ENCODE results near the gene BRWD1.
"Not testable (repeated sequence)": the region's sequence is repeated elsewhere in the genome, so short reads cannot be mapped to it uniquely, and the experiment has no call there.

Gene BRWD1

DNA sequence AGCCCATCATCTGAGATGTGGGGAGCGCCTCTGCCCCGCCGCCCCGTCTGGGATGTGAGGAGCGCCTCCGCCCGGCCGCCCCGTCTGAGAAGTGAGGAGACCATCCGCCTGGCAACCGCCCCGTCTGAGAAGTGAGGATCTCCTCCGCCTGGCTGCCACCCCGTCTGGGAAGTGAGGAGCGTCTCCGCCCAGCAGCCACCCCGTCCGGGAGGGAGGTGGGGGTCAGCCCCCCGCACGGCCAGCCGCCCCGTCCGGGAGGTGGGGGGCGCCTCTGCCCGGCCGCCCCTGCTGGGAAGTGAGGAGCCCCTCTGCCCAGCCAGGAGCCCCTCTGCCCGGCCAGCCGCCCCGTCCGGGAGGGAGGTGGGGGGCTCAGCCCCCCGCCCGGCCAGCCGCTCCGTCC lies 156.2 kb downstream of the BRWD1 start:
- not testable (repeated sequence) for H3K9me3 ChIP-seq (ENCODE audit: low read length); H3K4me1 ChIP-seq (ENCODE audit: insufficient read depth, low read length); H3K36me3 ChIP-seq (ENCODE audit: insufficient read depth, low read length); H3K4me3 ChIP-seq (ENCODE audit: low read length); H3K27me3 ChIP-seq (ENCODE audit: insufficient read depth, low read length); H2AFZ ChIP-seq (ENCODE audit: low read depth, low read length)

DNA sequence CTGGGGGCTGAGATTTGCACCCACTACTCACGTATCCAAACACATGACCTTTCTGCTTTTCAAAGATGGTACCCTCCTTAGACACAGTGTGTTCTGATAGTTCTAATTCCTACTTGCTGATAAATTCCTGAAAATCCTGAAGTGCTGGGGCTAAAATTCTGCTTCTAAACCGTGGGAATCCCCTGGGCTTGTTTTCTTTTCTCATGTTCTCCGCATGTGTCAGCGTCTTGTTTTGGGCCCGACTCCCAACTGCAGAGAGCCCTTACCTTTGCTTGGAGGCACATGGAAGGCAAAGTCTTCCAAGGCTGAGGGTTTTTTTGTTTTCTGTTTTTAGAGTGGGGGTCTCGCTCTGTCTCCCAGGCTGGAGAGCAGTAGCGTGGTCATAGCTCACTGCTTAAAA lies 157.4 kb downstream of the BRWD1 start:
- Histone ChIP-seq H3K27me3 (ENCODE audit: insufficient read depth, low read length) (no peaks in the 10 kb centered on the region), H3K4me1 (ENCODE audit: insufficient read depth, low read length) (no peaks in the 10 kb centered on the region), H3K4me3 (ENCODE audit: low read length) (no peak overlapping the region), H2AFZ (ENCODE audit: low read depth, low read length) (no peak overlapping the region), H3K36me3 (ENCODE audit: insufficient read depth, low read length) (no peaks in the 10 kb centered on the region), H3K9me3 (ENCODE audit: low read length) (no peaks in the 10 kb centered on the region)

DNA sequence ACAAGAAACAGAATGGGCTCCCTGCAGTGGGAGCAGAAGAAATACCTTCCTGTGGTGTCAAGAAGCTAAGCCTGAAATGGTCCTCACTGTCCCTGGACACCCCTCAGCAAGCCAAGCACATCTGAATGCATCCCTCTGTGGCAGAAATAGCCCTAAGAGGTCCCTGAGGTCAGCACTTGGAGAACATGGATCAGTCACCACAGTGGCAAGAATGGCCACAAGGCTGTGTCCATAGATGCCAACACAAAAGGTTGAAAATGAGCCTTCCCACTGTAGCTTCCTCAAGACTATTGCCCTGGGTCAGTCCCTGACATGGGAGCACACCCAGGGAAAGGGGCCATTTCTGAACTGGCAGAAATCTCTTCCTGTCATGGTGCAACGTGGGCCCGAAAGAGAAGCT lies 157.9 kb downstream of the BRWD1 start:
- H3K36me3 ChIP-seq (ENCODE audit: insufficient read depth, low read length) = no peaks in the 10 kb centered on the region
- no peak overlapping the region for H2AFZ ChIP-seq (ENCODE audit: low read depth, low read length)
- no peak overlapping the region for H3K4me3 ChIP-seq (ENCODE audit: low read length)
- no peaks in the 10 kb centered on the region for H3K4me1 ChIP-seq (ENCODE audit: insufficient read depth, low read length)
- H3K9me3 ChIP-seq (ENCODE audit: low read length) = no peaks in the 10 kb centered on the region
- H3K27me3 ChIP-seq (ENCODE audit: insufficient read depth, low read length) = no peaks in the 10 kb centered on the region

DNA sequence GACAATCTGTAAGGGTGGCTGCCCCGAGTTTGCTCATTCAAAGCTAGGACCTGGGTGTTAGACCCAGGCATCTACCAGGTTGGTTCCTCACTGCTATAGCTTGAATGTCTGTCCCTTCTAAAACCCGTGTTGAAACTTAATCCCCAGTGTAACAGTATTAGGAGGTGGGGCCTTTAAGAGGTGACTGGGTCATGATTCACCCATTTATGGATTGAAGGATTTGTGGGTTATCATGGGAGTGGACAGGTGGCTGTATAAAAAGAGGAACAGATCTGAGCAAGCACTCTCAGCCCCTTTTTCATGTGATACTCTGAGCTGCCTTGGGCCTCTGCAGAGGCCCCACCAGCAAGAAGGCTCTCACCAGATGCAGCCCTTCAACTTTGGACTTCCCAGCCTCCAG lies 159.6 kb downstream of the BRWD1 start:
- H3K9me3 ChIP-seq (ENCODE audit: low read length) = no peaks in the 10 kb centered on the region
- no peak overlapping the region for H3K4me3 ChIP-seq (ENCODE audit: low read length)
- H3K27me3 ChIP-seq (ENCODE audit: insufficient read depth, low read length) = no peaks in the 10 kb centered on the region
- no peaks in the 10 kb centered on the region for H3K4me1 ChIP-seq (ENCODE audit: insufficient read depth, low read length)
- H2AFZ ChIP-seq (ENCODE audit: low read depth, low read length) = no peak overlapping the region
- no peaks in the 10 kb centered on the region for H3K36me3 ChIP-seq (ENCODE audit: insufficient read depth, low read length)

DNA sequence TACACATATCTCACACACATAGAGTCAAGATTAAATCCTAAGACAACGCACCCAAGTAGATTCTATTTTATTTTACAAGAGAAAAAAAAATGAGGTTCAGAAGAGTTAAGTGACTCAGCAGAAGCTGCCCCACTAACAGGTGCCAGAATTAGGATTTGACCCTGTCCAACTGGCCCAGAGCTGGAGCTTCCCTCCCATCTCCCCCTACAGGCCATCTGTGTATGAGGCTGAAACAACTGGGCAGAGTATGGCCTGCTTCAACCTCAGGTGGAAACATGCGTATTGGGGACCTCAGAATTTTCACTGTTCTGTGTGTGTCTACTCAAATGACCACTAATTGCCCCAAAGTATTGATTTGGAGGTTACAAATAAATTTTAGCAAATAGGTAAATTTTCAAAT lies 160.1 kb downstream of the BRWD1 start:
- Histone ChIP-seq H3K4me1 (ENCODE audit: insufficient read depth, low read length) (no peaks in the 10 kb centered on the region), H3K9me3 (ENCODE audit: low read length) (no peaks in the 10 kb centered on the region), H3K4me3 (ENCODE audit: low read length) (no peak overlapping the region), H2AFZ (ENCODE audit: low read depth, low read length) (no peak overlapping the region), H3K27me3 (ENCODE audit: insufficient read depth, low read length) (no peaks in the 10 kb centered on the region), H3K36me3 (ENCODE audit: insufficient read depth, low read length) (no peaks in the 10 kb centered on the region)

DNA sequence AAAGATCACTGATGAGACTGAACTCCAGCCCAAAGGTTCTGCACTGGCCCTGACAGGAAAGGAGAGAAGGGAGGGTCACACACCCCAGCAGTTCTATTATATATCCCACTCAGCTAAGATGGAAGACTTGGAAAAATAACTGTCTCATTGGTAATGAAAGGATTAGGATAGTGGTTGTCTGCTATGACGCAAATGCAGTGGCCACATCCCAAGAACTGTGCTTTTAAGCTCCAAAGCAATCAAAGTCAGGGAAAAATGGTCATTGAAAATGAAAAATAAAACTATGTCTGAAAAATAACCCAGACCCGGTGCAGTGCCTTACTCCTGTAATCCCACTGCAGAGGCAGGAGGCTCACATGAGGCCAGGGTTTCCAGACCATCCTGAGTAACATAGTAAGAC lies 161.2 kb downstream of the BRWD1 start:
- Histone ChIP-seq H3K4me1 (ENCODE audit: insufficient read depth, low read length) (no peaks in the 10 kb centered on the region), H3K9me3 (ENCODE audit: low read length) (no peaks in the 10 kb centered on the region), H3K36me3 (ENCODE audit: insufficient read depth, low read length) (no peaks in the 10 kb centered on the region), H3K27me3 (ENCODE audit: insufficient read depth, low read length) (no peaks in the 10 kb centered on the region), H3K4me3 (ENCODE audit: low read length) (no peak overlapping the region), H2AFZ (ENCODE audit: low read depth, low read length) (no peak overlapping the region)

DNA sequence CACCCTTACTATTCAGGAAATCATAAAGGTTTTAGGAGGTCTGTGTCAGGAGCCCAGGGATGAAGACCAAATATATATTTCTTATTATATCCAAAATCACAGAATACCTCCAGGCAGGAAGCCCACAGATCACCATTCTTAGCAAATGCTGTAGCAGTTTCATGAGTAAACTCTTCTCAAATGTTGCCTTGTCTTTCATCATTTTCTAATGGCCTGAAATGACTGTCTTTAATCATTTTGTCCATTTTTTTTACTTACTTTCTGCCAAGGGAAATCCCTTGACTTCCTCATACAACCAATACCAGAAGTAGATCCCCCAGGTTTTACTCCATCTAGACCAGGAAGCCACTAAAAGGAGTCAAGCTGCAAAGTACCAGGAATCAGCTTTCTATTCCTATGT lies 162.6 kb downstream of the BRWD1 start:
- H3K27me3 ChIP-seq (ENCODE audit: insufficient read depth, low read length) = no peaks in the 10 kb centered on the region
- no peaks in the 10 kb centered on the region for H3K9me3 ChIP-seq (ENCODE audit: low read length)
- H3K4me1 ChIP-seq (ENCODE audit: insufficient read depth, low read length) = no peaks in the 10 kb centered on the region
- H3K36me3 ChIP-seq (ENCODE audit: insufficient read depth, low read length) = no peaks in the 10 kb centered on the region
- H2AFZ ChIP-seq (ENCODE audit: low read depth, low read length) = no peak overlapping the region
- no peak overlapping the region for H3K4me3 ChIP-seq (ENCODE audit: low read length)

DNA sequence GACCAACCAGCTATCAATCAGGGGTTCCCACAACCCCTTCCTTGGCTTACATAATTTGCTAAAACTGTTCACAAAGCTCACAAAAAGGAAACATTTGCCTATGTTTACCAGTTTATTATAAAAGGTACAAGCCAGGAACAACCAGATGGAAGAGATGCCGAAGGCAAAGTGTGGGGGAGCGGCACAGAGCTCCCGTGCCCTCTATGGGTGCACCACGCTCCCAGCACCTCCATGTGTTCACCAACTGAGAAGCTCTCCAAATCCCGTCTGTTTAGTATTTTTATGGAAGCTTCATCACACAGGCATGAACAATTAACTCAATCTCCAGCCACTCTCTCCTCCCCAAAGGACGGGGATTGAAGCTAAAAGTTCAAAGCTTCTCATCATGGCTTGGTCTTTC lies 163.1 kb downstream of the BRWD1 start:
- Histone ChIP-seq H3K4me1 (ENCODE audit: insufficient read depth, low read length) (no peaks in the 10 kb centered on the region), H3K4me3 (ENCODE audit: low read length) (no peak overlapping the region)

DNA sequence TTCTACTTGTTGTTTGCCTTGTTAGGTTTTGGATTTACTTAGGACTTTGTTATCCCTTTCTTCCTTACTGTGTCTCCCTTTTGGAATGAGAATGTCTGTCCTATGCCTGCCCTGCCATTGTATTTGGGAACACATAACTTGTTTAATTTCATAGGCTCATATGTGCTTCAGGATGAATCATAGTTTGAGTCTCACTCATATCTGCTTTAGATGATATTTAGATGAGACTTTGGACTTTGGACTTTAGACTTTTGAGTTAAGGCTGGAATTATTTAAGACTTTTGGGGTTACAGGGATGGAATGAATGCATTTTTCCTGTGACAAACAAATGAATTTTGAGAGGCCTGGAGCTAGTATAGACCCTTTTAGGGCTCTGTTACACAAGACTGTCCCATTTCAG lies 163.6 kb downstream of the BRWD1 start:
- no peaks in the 10 kb centered on the region for H3K27me3 ChIP-seq (ENCODE audit: insufficient read depth, low read length)
- no peaks in the 10 kb centered on the region for H3K4me1 ChIP-seq (ENCODE audit: insufficient read depth, low read length)
- H3K36me3 ChIP-seq (ENCODE audit: insufficient read depth, low read length) = no peaks in the 10 kb centered on the region
- no peaks in the 10 kb centered on the region for H3K9me3 ChIP-seq (ENCODE audit: low read length)
- H2AFZ ChIP-seq (ENCODE audit: low read depth, low read length) = no peak overlapping the region
- H3K4me3 ChIP-seq (ENCODE audit: low read length) = no peak overlapping the region

More for the DNA sequence above, 163.1 kb downstream of the BRWD1 start:
- H3K36me3 ChIP-seq (ENCODE audit: insufficient read depth, low read length) = no peaks in the 10 kb centered on the region
- H2AFZ ChIP-seq (ENCODE audit: low read depth, low read length) = no peak overlapping the region
- H3K27me3 ChIP-seq (ENCODE audit: insufficient read depth, low read length) = no peaks in the 10 kb centered on the region
- H3K9me3 ChIP-seq (ENCODE audit: low read length) = no peaks in the 10 kb centered on the region

DNA sequence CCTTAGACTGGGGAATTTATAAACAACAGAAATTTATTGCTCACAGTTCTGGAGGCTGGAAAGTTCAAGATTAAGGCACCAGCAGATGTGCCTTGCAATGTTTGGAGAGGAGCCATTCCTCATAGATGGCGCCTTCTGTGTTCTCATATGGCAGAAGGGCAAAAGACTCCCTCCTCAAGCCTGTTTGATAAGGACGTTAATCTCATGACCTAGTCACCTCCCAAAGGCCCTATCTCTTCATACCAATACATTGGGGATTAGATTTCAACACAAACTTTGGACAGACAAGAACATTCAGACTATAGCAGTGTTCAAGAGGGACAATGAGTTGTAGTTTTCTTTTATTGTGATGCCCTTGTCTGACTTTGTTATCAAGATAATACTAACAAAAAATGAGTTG lies 164.5 kb downstream of the BRWD1 start:
- Histone ChIP-seq H2AFZ (ENCODE audit: low read depth, low read length) (no peak overlapping the region), H3K4me1 (ENCODE audit: insufficient read depth, low read length) (no peaks in the 10 kb centered on the region), H3K4me3 (ENCODE audit: low read length) (no peak overlapping the region), H3K36me3 (ENCODE audit: insufficient read depth, low read length) (no peaks in the 10 kb centered on the region), H3K9me3 (ENCODE audit: low read length) (peaks cover 2% of the 10 kb centered on the region), H3K27me3 (ENCODE audit: insufficient read depth, low read length) (no peaks in the 10 kb centered on the region)

DNA sequence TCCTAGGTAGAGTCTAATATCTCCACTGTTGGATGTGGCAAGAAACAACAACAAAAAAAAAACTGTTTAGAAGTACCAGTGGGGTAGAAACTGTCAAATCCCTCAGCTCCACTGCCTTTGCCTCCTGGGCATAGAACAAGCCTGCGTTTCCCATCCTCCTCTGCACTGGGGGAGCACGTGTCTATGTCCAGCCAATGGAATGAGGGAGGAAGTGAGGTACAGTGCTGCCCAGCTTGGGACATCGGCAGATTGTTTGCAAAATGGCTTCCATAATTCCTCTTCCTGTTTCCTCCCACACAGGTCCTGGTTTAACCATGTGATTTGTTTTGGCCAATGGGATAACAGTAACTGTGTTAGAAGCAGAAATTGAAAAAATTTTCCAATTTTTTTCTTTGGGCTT lies 169.2 kb downstream of the BRWD1 start:
- H3K36me3 ChIP-seq (ENCODE audit: insufficient read depth, low read length) = no peaks in the 10 kb centered on the region
- H3K4me3 ChIP-seq (ENCODE audit: low read length) = no peak overlapping the region
- H3K9me3 ChIP-seq (ENCODE audit: low read length) = peaks cover 2% of the 10 kb centered on the region
- peaks cover 3% of the 10 kb centered on the region for H3K27me3 ChIP-seq (ENCODE audit: insufficient read depth, low read length)
- peak overlapping the region; percentile 13 for H2AFZ ChIP-seq (ENCODE audit: low read depth, low read length)
- H3K4me1 ChIP-seq (ENCODE audit: insufficient read depth, low read length) = no peaks in the 10 kb centered on the region

DNA sequence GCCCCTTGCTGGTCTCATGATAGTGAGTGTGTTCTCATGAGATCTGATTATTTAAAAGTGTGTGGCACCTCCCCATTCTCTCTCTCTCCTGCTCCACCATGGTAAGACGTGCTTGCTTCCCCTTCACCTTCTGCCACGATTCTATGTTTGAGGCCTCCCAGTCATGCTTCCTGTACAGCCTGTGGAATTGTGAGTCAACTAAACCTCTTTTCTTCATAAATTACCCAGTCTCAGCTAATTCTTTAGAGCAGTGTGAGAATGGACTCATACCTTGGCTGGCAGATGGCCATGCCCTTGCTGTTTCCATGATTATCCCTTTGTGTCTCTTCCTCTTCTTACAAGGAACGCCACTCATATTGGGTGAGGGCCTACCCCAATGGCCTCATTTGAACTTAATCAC lies 170.5 kb downstream of the BRWD1 start:
- H3K4me3 ChIP-seq (ENCODE audit: low read length) = no peak overlapping the region
- no peaks in the 10 kb centered on the region for H3K36me3 ChIP-seq (ENCODE audit: insufficient read depth, low read length)
- peaks cover 2% of the 10 kb centered on the region for H3K9me3 ChIP-seq (ENCODE audit: low read length)
- H2AFZ ChIP-seq (ENCODE audit: low read depth, low read length) = no peak overlapping the region
- H3K27me3 ChIP-seq (ENCODE audit: insufficient read depth, low read length) = peaks cover 3% of the 10 kb centered on the region
- no peaks in the 10 kb centered on the region for H3K4me1 ChIP-seq (ENCODE audit: insufficient read depth, low read length)

DNA sequence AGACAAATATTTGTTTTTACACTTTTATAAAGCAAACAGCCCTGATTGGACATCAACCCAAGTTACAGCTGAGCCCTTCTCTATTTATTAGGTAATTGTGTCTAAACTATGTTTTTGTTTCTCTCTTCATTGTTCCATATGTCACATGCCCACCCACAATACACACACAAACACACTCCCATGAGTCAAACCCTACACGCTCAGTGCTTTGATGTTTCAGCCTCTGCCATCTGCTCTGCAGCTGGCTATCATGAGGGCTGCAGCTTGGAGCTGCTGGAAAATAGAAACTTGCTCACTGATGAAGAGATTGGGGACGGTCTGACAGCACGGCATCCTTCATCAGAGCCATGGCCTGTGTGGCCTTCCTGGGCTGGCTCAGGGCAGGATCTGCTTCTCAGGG lies 171.9 kb downstream of the BRWD1 start:
- Histone ChIP-seq H3K9me3 (ENCODE audit: low read length) (peaks cover 2% of the 10 kb centered on the region), H2AFZ (ENCODE audit: low read depth, low read length) (no peak overlapping the region), H3K27me3 (ENCODE audit: insufficient read depth, low read length) (peaks cover 3% of the 10 kb centered on the region), H3K4me3 (ENCODE audit: low read length) (no peak overlapping the region), H3K4me1 (ENCODE audit: insufficient read depth, low read length) (peaks cover 5% of the 10 kb centered on the region), H3K36me3 (ENCODE audit: insufficient read depth, low read length) (no peaks in the 10 kb centered on the region)

DNA sequence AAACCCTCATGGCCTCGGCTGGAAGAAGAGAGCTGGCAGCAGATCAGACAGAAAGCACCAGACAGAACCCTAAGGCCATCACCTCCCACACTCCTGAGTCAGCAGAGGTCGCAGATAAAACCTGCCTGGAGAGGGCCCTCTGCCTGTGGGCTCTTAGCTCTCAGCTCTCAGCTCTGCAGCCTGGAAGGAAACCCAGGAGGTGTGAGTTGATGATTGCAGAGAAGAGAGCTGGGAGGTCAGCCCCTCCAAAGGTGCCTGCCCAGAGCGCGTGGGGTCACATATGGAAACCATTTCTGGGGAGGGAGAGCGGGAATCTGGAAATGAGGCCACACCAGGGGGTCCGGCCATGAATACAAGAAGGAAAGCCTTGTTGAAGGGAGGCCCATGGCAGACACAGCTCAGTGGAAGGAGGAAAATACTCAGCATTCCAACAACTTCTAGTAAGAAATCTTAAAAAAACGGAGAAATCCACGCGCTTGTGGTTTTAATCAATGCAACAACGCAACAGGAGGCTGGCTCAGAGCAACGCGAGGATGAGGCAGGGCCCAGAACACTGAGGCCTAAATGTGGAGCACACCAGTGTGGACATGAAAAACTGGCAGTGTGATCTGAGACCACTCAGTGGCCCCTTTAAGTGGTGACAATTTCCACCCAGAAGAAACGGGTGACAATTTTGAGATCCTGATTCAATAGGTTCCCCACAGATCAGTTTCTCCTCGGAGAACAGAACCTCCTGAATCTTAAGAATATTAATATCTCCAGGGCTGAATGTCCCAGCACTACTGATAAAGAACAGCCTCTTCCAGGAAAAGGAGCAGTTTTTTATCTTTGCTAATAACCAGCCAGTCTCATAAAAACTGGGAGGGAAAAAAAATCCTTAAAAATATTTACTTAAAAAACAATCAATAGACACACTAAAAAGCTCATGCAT lies 175.9 kb downstream of the BRWD1 start:
- Histone ChIP-seq H3K27me3 (ENCODE audit: insufficient read depth, low read length) (peaks cover 3% of the 10 kb centered on the region), H3K36me3 (ENCODE audit: insufficient read depth, low read length) (no peaks in the 10 kb centered on the region), H3K9me3 (ENCODE audit: low read length) (no peaks in the 10 kb centered on the region), H3K4me3 (ENCODE audit: low read length) (no peak overlapping the region), H2AFZ (ENCODE audit: low read depth, low read length) (no peak overlapping the region), H3K4me1 (ENCODE audit: insufficient read depth, low read length) (peaks cover 5% of the 10 kb centered on the region)
